GM12878 (cell line): ENCODE data around the gene POLD1. TPM values are rescaled to one million over a fixed set of nuclear protein-coding genes. Genes with fewer than 3 reads are reported as not detected.

Source experiments
- ATAC-seq: fragments of 200-7000 bp; cut with Tn5 transposase; 3 replicates; pipeline ENCODE4 v1.9.1; 2020; ENCODE audit warnings: mild to moderate bottlenecking, moderate library complexity
- BruUV-seq: library from RNA; stranded (reverse); fragments of 400-500 nt; replicated peaks from 2 replicates; lab custom pipeline; 2021; lab: Mats Ljungman, UMichigan
- CTCF ChIA-PET: fragments of 300-600 bp; sonication (Branson Sonifier 250); formaldehyde crosslinking; extraction: SDS; loops from one replicate; lab custom pipeline; 2021; ENCODE audit warnings: inconsistent platforms; lab: Yijun Ruan, JAX
- POLR2A ChIA-PET: fragments of 350-600 bp; formaldehyde crosslinking; extraction: SDS; loops from one replicate; lab custom pipeline; 2021; ENCODE audit warnings: inconsistent platforms; lab: Charles Lee
- RAD21 ChIA-PET: fragments of 300-600 bp; sonication (Branson Sonifier 250); formaldehyde crosslinking; loops from one replicate; lab custom pipeline; 2023; ENCODE audit warnings: antibody characterized with exemption; ENCODE audit not compliant: unreplicated experiment; lab: Charles Lee
- SMC1A ChIA-PET: fragments of 300-600 bp; sonication (Branson Sonifier 250); formaldehyde crosslinking; loops from one replicate; lab custom pipeline; 2023; ENCODE audit not compliant: unreplicated experiment, uncharacterized antibody; lab: Charles Lee
- DNase-seq: peaks from one replicate; pipeline ENCODE4 v3.0.0-alpha.2; 2011; ENCODE audit warnings: low read depth, low spot score
- FAIRE-seq: peaks from 3 replicates; lab custom pipeline; 2011; peaks lifted over from hg19 to GRCh38; lab: Jason Lieb, UNC
- H2AFZ ChIP-seq: 2 replicates; pipeline ENCODE4 v1.6.0; 2011; ENCODE audit warnings: low read depth, low read length, control low read depth; ENCODE audit not compliant: control insufficient read depth
- H3K27ac ChIP-seq: 2 replicates; pipeline ENCODE4 v1.5.1; 2011; ENCODE audit warnings: control low read depth; ENCODE audit not compliant: control insufficient read depth, insufficient read depth
- H3K27me3 ChIP-seq, 2 experiments: replicated peaks in 1 of 2; 2 replicates each; pipeline versions ENCODE4 v1.6.0 to v1.6.1; 2011; ENCODE audit warnings: low read length in 1 of 2; ENCODE audit not compliant: control insufficient read depth in 2 of 2, insufficient read depth in 2 of 2
- H3K36me3 ChIP-seq, 2 experiments: 2 replicates each; pipeline ENCODE4 v1.5.1; 2011; ENCODE audit warnings: low read length in 1 of 2; ENCODE audit not compliant: control insufficient read depth in 2 of 2, insufficient read depth in 2 of 2
- H3K4me1 ChIP-seq: 2 replicates; pipeline ENCODE4 v1.6.1; 2011; ENCODE audit warnings: mild to moderate bottlenecking, low read length, moderate library complexity, mixed read lengths; ENCODE audit not compliant: control insufficient read depth, insufficient read depth
- H3K4me2 ChIP-seq: 2 replicates; pipeline ENCODE4 v1.6.0; 2011; ENCODE audit warnings: control low read depth; ENCODE audit not compliant: control insufficient read depth, insufficient read depth
- H3K4me3 ChIP-seq: fragments of 200-600 bp; sonication (generic); 2 replicates; pipeline ENCODE4 v1.5.1; 2016
- H3K79me2 ChIP-seq: 2 replicates; pipeline ENCODE4 v1.6.0; 2011; ENCODE audit warnings: low read length; ENCODE audit not compliant: control insufficient read depth, insufficient read depth
- H3K9ac ChIP-seq: 2 replicates; pipeline ENCODE4 v1.8.0; 2011; ENCODE audit warnings: low read length, control low read depth, mixed read lengths; ENCODE audit not compliant: control insufficient read depth, insufficient read depth
- H3K9me3 ChIP-seq: replicated peaks from 3 replicates; pipeline ENCODE4 v1.5.1; 2011; ENCODE audit warnings: mild to moderate bottlenecking, low read length; ENCODE audit not compliant: control insufficient read depth, insufficient read depth
- H4K20me1 ChIP-seq: 2 replicates; pipeline ENCODE4 v1.6.0; 2011; ENCODE audit not compliant: control insufficient read depth, insufficient read depth
- ESRRA ChIP-seq: IDR thresholded peaks from 2 replicates; pipeline ENCODE4 v1.6.1; 2012; ENCODE audit warnings: mild to moderate bottlenecking, low read length, improper control_type of control experiment
- RB1 ChIP-seq: fragments of 450-650 bp; formaldehyde crosslinking; IDR thresholded peaks from 2 replicates; pipeline ENCODE4 v1.6.1; 2017; ENCODE audit warnings: mild to moderate bottlenecking, borderline replicate concordance
- YY1 ChIP-seq: IDR thresholded peaks from 2 replicates; pipeline ENCODE4 v1.6.1; 2011; ENCODE audit warnings: low read depth, mild to moderate bottlenecking, low read length
- ZNF274 ChIP-seq: IDR thresholded peaks from one replicate; pipeline ENCODE4 v1.8.0; 2011; ENCODE audit not compliant: insufficient read length, insufficient read depth
- ZNF687 ChIP-seq: fragments of 450-650 bp; IDR thresholded peaks from 2 replicates; pipeline ENCODE4 v1.6.1; 2017; ENCODE audit warnings: mild to moderate bottlenecking, moderate library complexity
- WGBS: methylation state at CpG from one replicate; pipeline ENCODE4 v1.1.6; 2016; ENCODE audit warnings: low lambda C conversion rate; ENCODE audit not compliant: insufficient replicate concordance, insufficient coverage; ENCODE audit errors: missing lambda C conversion rate; 5-methylcytosine and 5-hydroxymethylcytosine counted together
- in situ Hi-C: fragments of 300-500 bp; cut with MboI; formaldehyde crosslinking; loops from 9 replicates; pipeline ENCODE4 v1.14.3; 2018; ENCODE audit warnings: mixed read lengths
- intact Hi-C: fragments of 100-400 bp; cut with micrococcal nuclease; formaldehyde crosslinking; loops from one replicate; pipeline ENCODE4 v1.14.2; 2022; ENCODE audit not compliant: unreplicated experiment
- polyA plus RNA-seq, 11 experiments: library from polyadenylated mRNA; depleted of rRNA in 4 of 11; unstranded in 6 of 11; stranded (reverse) in 5 of 11; fragments of >200 nt; fragmentation: Nextera tagmentation in 4 of 11; fragmentation: Illumina TruSeq in 1 of 11; extraction: Ambion mirVana in 4 of 11; extraction: Trizol in 1 of 11; gene quantifications; 1 replicate in 1 of 11; 2 replicates in 10 of 11; pipeline versions ENCODE4 v1.2.1 to v1.2.3, GENCODE V29; 2011 to 2016; ENCODE audit warnings: inconsistent platforms in 2 of 11, missing spikeins in 2 of 11, low read depth in 1 of 11
- total RNA-seq, 4 experiments: library from RNA; depleted of rRNA in 3 of 4; stranded (reverse); fragments of >200 nt in 3 of 4; fragmentation: Illumina TruSeq in 1 of 4; extraction: Trizol in 1 of 4; gene quantifications; 2 replicates each; pipeline versions ENCODE4 v1.2.1 to v1.2.3, GENCODE V29; 2013 to 2021
- TF ChIP-seq, protein P1 (sequence below): fragments of 450-650 bp; IDR thresholded peaks from 2 replicates; pipeline ENCODE4 v1.6.1; 2018; ENCODE audit warnings: borderline replicate concordance, mild to moderate bottlenecking; ENCODE audit not compliant: partially characterized antibody
- TF ChIP-seq, protein P2 (sequence below): fragments of 450-650 bp; IDR thresholded peaks from 2 replicates; pipeline ENCODE4 v1.6.1; 2017; ENCODE audit warnings: mild to moderate bottlenecking, moderate library complexity

The POLD1 gene
- total and polyA plus RNA-seq, 10 of the 15 experiments (the other 5 are each of a cell fraction or from before 2014, with no cell fraction given): 0.76 to 165 (median 63.4) TPM

DNA sequence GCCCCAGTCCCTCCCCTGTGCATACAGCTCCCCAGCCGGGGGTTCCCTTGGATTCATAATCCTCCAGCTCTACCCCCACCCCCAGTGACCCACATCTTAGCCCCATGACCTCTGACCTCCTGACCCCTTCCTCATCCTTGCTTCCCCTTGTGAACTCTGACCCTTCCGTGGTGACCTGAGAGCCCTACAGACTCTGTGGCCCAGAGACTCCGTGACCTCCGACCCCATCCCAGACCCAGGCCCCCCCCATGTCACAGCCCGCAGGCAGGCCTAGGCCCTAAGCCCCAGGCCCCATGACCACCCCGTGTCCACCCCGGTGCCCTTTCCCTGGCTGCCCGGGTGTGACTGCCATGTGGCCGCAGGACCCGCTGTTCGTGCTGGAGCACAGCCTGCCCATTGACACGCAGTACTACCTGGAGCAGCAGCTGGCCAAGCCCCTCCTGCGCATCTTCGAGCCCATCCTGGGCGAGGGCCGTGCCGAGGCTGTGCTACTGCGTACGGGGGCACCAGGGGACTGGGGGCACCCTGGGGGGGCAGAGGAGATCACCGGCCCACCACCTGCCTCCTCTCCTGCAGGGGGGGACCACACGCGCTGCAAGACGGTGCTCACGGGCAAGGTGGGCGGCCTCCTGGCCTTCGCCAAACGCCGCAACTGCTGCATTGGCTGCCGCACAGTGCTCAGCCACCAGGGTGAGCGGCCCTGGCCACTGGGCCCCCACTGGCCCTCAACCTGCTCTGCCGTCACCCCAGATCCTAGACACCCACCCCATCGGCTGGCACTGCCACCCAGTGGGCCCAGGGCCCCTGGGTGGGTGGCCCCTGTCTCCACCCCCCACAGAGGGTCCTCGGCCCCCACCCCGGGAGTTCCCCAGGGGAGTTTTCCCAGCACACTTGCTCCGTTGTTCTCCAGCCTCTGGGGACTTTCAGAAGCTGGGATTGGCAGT, 32.2 kb downstream of the POLD1 start:
- H3K4me1 ChIP-seq: peaks cover 35% of the 10 kb centered on the region
- peak overlapping the region; percentile 73 for H3K4me2 ChIP-seq
- TF ChIP-seq RB1 (no peak), ZNF687 (peak; percentile 80), ESRRA (no peak), YY1 (0 out of 2 replicates have a peak, but pooled peaks have one; percentile 6), ZNF274 (no peak)
- TF ChIP-seq, protein P1, sequence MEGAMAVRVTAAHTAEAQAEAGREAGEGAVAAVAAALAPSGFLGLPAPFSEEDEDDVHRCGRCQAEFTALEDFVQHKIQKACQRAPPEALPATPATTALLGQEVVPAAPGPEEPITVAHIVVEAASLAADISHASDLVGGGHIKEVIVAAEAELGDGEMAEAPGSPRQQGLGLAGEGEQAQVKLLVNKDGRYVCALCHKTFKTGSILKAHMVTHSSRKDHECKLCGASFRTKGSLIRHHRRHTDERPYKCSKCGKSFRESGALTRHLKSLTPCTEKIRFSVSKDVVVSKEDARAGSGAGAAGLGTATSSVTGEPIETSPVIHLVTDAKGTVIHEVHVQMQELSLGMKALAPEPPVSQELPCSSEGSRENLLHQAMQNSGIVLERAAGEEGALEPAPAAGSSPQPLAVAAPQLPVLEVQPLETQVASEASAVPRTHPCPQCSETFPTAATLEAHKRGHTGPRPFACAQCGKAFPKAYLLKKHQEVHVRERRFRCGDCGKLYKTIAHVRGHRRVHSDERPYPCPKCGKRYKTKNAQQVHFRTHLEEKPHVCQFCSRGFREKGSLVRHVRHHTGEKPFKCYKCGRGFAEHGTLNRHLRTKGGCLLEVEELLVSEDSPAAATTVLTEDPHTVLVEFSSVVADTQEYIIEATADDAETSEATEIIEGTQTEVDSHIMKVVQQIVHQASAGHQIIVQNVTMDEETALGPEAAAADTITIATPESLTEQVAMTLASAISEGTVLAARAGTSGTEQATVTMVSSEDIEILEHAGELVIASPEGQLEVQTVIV: no peak
- TF ChIP-seq, protein P2, sequence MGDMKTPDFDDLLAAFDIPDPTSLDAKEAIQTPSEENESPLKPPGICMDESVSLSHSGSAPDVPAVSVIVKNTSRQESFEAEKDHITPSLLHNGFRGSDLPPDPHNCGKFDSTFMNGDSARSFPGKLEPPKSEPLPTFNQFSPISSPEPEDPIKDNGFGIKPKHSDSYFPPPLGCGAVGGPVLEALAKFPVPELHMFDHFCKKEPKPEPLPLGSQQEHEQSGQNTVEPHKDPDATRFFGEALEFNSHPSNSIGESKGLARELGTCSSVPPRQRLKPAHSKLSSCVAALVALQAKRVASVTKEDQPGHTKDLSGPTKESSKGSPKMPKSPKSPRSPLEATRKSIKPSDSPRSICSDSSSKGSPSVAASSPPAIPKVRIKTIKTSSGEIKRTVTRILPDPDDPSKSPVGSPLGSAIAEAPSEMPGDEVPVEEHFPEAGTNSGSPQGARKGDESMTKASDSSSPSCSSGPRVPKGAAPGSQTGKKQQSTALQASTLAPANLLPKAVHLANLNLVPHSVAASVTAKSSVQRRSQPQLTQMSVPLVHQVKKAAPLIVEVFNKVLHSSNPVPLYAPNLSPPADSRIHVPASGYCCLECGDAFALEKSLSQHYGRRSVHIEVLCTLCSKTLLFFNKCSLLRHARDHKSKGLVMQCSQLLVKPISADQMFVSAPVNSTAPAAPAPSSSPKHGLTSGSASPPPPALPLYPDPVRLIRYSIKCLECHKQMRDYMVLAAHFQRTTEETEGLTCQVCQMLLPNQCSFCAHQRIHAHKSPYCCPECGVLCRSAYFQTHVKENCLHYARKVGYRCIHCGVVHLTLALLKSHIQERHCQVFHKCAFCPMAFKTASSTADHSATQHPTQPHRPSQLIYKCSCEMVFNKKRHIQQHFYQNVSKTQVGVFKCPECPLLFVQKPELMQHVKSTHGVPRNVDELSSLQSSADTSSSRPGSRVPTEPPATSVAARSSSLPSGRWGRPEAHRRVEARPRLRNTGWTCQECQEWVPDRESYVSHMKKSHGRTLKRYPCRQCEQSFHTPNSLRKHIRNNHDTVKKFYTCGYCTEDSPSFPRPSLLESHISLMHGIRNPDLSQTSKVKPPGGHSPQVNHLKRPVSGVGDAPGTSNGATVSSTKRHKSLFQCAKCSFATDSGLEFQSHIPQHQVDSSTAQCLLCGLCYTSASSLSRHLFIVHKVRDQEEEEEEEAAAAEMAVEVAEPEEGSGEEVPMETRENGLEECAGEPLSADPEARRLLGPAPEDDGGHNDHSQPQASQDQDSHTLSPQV: no peak

More for the DNA sequence above, 32.2 kb downstream of the POLD1 start:
- H3K4me3 ChIP-seq: no peak overlapping the region
- FAIRE-seq (no peak), ATAC-seq (no peak), DNase-seq (no peak)
- peaks cover 27% of the 10 kb centered on the region for H3K79me2 ChIP-seq
- H4K20me1 ChIP-seq: no peaks in the 10 kb centered on the region
- peak overlapping the region; percentile 95 for H3K27ac ChIP-seq
- SMC1A ChIA-PET: interaction anchor here (0.6 to 1.9 kb wide), 6 partner anchors 31 to 74 kb away, joined by 3 to 15 read pairs (median 4); no protein-coding TSS in a partner anchor
- no TSS peak for BruUV-seq
- in situ Hi-C loops (no loop called here), intact Hi-C loops (no loop called here)
- H3K36me3 ChIP-seq: peaks cover 0 to 5% of the 10 kb centered on the region in 2 experiments; a peak in 2 of 4 replicates
- POLR2A ChIA-PET: interaction anchor here (0.5 to 4.8 kb wide), 11 partner anchors 13 to 1491 kb away, joined by 3 to 26 read pairs (median 6); partner anchors contain the start of gene POLD1
- RAD21 ChIA-PET: interaction anchor here (0.8 to 1.9 kb wide), 13 partner anchors 12 to 87 kb away, joined by 3 to 18 read pairs (median 3); partner anchors contain the start of gene KCNC3
- no peaks in the 10 kb centered on the region for H3K27me3 ChIP-seq
- H3K9ac ChIP-seq: no peak overlapping the region
- 49% methylated on average over 24 of the region's 35 CpGs for WGBS
- peak overlapping the region; percentile 4; the same call in 1 of the 2 replicates for H2AFZ ChIP-seq
- no peaks in the 10 kb centered on the region for H3K9me3 ChIP-seq
- CTCF ChIA-PET: interaction anchor here (0.7 to 4.2 kb wide), 12 partner anchors 10 to 69 kb away, joined by 3 to 30 read pairs (median 7); partner anchors contain the start of genes NAPSA and NR1H2
